HG03139 (cell line): ENCODE data around the gene RABGEF1.
"Not testable (repeated sequence)": the region's sequence is repeated elsewhere in the genome, so short reads cannot be mapped to it uniquely, and the experiment has no call there.

ENCODE experiments used
- ATAC-seq: cut with Tn5 transposase; IDR thresholded peaks from one replicate; pipeline ENCODE4 v1.9.1; 2021; ENCODE audit not compliant: unreplicated experiment

RABGEF1 gene

DNA sequence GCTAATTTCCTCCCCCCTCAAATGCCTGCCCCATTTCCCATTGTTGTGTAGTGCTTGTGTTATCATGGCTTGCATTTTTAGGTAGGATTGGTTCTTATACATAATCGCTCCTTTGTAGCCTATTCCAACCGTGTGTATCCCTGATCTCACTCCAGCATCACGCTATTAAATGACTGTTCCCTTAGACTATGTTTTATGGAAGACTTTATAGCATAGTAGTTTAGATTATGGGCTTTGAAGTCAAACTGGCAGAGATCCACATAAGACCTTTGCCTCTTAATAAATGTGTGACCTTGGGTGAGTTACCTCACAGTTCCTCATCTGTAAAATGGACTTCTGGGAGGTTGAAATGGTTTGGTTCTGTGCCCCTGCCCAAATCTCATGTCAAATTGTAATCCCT, 5.4 kb upstream of the RABGEF1 start:
- ATAC-seq = no peak

DNA sequence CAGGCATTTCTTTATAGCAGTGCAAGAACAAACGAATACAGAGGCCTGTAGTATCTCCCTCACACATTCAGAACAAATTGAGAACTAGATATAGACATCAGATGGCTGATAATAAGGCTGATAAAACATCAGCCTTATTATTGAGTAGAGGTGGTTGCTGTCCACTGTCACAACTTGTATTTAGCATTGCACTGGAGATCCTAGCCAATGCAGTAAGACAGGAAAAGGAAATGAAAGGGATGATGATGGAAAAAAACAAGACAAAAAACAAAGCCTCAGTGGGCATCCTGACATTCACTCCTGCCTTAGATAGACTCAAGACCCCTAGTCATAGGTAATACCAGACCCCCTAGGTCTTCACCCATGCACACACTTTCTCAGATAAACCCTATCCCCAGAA, 4.7 kb upstream of the RABGEF1 start:
- no peak for ATAC-seq

DNA sequence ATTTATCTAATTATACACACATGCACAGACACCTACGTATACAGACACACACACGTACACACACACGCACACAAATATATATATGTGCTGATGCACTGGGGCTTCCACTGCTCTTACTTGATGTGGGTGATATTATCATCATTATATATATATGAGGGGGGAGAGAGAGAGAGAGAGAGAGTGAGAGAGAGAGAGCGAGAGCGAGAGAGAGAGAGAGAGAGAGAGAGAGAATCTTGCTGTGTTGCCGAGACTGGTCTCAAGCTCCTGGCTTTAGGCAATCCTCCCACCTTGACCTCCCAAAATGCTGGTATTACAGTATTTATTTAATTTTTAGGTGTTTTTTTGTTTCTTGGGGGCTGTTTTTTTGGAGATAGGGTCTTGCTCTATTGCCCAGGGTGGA, 3.6 kb upstream of the RABGEF1 start:
- ATAC-seq = no peak

GRCh38 chr7:66737667-66738066, 2.9 kb upstream of the RABGEF1 start:
- no peak for ATAC-seq

DNA sequence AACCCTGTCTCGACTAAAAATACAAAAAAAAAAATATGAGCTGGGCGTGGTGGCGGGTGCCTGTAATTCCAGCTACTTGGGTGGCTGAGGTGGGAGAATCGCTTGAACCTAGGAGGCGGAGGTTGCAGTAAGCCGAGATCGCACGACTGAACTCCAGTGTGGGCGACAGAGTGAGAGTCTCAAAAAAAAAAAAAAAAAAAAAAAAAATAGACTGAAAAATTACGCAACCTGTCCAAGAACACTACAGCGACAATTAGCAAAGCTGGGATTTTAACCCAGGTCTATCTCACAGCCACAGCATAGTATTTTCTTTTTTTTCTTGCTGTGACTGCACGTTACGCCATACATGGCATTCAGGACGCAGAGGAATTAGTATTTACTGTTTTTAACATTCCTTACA, 1.1 kb upstream of the RABGEF1 start:
- no peak for ATAC-seq

GRCh38 chr7:66739953-66740301, 606 bp upstream of the RABGEF1 start:
- ATAC-seq = peak; percentile 7

DNA sequence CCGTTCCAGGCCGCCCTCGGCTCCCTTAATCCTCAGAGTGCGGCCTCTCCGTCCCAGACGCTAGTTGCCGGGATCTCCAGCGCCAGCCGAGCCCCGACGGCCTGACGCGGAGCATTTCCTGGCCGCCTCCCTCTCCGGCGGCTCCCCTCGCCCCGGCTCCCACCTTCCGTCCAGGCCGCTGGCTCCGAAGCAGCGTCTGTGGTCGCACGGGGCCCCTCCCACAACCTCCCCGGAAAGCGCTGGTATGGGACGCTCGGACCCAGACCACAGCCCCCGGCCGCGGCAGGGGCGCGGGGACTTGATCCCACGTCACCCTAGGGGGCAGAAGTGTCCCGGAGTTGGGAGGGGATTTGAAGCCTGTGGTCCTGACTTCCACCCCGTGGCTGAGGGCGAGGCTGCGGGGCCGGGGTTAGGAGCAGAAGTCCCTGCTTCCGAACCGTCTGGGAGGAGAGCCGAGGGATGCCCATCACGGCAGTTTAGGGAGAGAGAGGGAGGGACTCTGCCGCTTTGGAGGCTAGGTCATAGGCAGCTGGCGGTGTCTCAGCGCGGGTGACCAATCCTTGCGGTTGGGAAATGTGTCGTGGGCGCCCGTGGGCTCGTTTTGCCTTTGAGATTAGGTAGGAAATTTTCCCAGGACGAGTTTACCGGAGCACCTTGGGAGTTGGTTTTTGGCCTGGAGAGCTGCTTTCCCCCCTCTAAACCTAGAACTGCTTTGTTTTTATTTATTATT, 612 bp downstream of the RABGEF1 start:
- peak; percentile 35 for ATAC-seq

GRCh38 chr7:66741710-66742049, 1.1 kb downstream of the RABGEF1 start:
- ATAC-seq = no peak

DNA sequence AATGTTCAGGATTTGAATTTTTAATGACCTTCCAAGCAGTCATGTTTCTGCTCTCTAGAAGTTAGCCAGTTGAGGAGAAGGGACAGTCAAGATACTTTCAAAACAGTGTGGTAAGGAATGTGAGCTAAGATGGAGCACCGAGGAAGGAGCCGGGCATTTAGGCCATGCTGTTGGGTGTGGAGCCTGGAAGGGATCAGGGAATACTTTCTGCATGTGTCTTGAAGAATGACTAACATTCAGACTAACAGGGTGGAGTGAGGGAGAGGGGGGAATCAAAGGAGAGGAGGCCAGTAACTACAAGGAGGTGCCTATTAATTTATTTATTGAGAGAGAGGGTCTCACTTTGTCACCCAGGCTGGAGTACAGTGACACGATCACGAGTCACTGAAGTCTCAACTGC, 1.8 kb downstream of the RABGEF1 start:
- ATAC-seq = not testable (repeated sequence)

GRCh38 chr7:66743920-66744319, 3.4 kb downstream of the RABGEF1 start:
- no peak for ATAC-seq

GRCh38 chr7:66747385-66747784, 6.9 kb downstream of the RABGEF1 start:
- ATAC-seq = no peak

GRCh38 chr7:66747881-66748511, 7.5 kb downstream of the RABGEF1 start:
- no peak for ATAC-seq

- ATAC-seq = no peak
These were observed 8.3 kb downstream of the RABGEF1 start for GRCh38 chr7:66748791-66749190.

GRCh38 chr7:66751945-66752344, 11.4 kb downstream of the RABGEF1 start:
- ATAC-seq = no peak

DNA sequence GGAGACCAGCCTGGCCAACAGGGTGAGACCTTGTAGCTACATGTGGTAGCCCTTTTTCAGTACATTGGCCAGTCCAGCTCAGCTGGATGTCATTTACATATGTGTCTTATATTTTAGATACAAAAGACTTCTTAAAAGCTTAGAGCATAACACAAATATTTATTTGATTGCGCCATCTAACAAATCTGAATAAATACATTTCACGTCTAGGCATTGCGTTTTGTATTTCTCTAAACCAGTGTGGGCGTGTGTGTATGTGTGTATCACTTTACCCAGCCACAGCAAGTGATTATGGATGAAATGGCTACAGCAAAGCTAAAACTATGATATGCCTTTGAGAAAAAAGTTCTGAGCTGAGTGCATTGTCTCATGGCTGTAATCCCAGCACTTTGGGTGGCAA, 14.0 kb downstream of the RABGEF1 start:
- no peak for ATAC-seq

GRCh38 chr7:66755059-66755458, 14.5 kb downstream of the RABGEF1 start:
- ATAC-seq = not testable (repeated sequence)

GRCh38 chr7:66756227-66756626, 15.7 kb downstream of the RABGEF1 start:
- ATAC-seq = not testable (repeated sequence)

DNA sequence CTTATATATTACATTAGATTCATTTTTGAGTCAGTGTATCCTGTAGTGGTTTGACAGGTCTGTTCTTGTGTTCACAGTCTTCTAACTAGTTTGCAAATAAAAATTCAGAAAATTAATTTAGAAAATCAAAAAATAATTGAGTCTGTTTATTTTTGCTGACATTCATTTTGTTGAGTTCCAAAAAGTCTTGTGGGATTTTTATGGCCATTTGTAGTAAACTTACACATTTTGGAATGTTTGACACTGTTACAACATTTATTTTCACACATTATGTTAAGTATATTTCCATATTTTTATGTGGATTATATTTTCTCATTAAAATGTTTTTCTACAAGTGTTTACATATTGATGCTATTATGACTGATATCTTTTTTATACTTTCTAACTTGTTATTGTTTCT, 16.4 kb downstream of the RABGEF1 start:
- no peak for ATAC-seq

- ATAC-seq = no peak
These were observed 17.4 kb downstream of the RABGEF1 start for GRCh38 chr7:66757939-66758338.

DNA sequence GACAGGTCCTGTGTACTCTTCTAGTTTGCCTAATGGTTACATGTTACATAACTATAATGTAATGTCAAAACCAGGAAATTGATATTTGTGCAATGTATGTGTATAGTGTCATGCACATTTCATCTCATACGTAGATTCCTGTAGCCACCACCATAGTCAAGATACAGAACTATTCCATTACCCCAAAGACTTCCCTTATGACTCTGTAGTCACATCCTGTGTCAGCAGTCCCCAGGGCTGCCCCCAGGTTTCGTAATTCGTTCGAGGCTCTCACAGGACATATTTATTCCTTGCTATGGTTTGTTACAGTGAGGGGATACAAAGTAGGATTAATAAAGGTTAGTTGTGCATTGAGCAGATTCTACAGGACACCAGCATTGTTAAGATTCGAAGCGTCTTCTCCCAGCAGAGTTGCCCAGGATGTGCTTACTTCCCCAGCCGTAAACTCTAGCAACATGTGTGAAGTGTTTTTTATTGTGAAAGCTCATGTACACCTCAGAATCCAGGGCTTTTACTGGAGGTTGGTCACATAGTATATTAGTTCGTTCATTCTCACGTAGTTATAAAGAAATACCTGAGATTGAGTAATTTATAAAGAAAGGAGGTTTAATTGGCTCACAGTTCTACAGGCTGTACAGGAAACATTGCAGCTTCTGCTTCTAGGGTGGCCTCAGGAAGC, 18.6 kb downstream of the RABGEF1 start:
- peak; percentile 79 for ATAC-seq

- ATAC-seq = not testable (repeated sequence)
These were observed 22.6 kb downstream of the RABGEF1 start for GRCh38 chr7:66763183-66763582.

GRCh38 chr7:66763633-66764355, 23.3 kb downstream of the RABGEF1 start:
- not testable (repeated sequence) for ATAC-seq
